SK-N-SH (cell line): Measurements from ENCODE around the gene SLC25A42. TPM values are rescaled to one million over a fixed set of nuclear protein-coding genes. Genes with fewer than 3 reads are reported as not detected.

Source experiments
- CTCF ChIA-PET: fragments of 300-600, 350-600 bp; formaldehyde crosslinking; extraction: SDS; loops from one replicate; lab custom pipeline; 2021; lab: Yijun Ruan, JAX
- POLR2A ChIA-PET: fragments of 350-600 bp; sonication (Branson Sonifier 250); formaldehyde crosslinking; extraction: SDS; loops from one replicate; lab custom pipeline; 2020; ENCODE audit warnings: antibody characterized with exemption, inconsistent platforms; lab: Yijun Ruan, JAX
- DNase-seq: peaks from one replicate; pipeline ENCODE4 v3.0.0; 2012
- H2AFZ ChIP-seq: fragments of 200-600 bp; sonication (generic); 2 replicates; pipeline ENCODE4 v1.8.1; 2016; ENCODE audit warnings: antibody characterized with exemption, mild to moderate bottlenecking, low read depth
- H3F3A ChIP-seq: fragments of 200-600 bp; sonication (generic); replicated peaks from 2 replicates; pipeline ENCODE3; 2016; ENCODE audit warnings: antibody characterized with exemption, mild to moderate bottlenecking; ENCODE audit not compliant: insufficient read depth
- H3K27ac ChIP-seq, 2 experiments: fragments of 200-500 bp in 1 of 2; fragments of 200-600 bp in 1 of 2; sonication (Bioruptor generic) in 1 of 2; sonication (generic), shearing (Covaris generic) in 1 of 2; 2 replicates each; pipeline versions ENCODE4 v1.5.1 to v1.6.1; 2014 to 2016; ENCODE audit warnings: low read depth in 2 of 2, inconsistent platforms in 1 of 2, low read length in 1 of 2, mild to moderate bottlenecking in 1 of 2, mixed read lengths in 1 of 2
- H3K27me3 ChIP-seq: fragments of 200-600 bp; sonication (generic), shearing (Covaris generic); 2 replicates; pipeline ENCODE4 v1.6.1; 2016; ENCODE audit warnings: mixed run types; ENCODE audit not compliant: insufficient read depth
- H3K36me3 ChIP-seq, 2 experiments: fragments of 200-500 bp in 1 of 2; fragments of 200-600 bp in 1 of 2; sonication (Bioruptor generic) in 1 of 2; sonication (generic) in 1 of 2; replicated peaks in 1 of 2; 2 replicates each; pipeline versions ENCODE3 to v1.5.1; 2014 to 2016; ENCODE audit warnings: low read length in 1 of 2, mild to moderate bottlenecking in 1 of 2; ENCODE audit not compliant: insufficient read depth in 2 of 2, control insufficient read depth in 1 of 2
- H3K4me1 ChIP-seq, 2 experiments: fragments of 200-500 bp in 1 of 2; fragments of 200-600 bp in 1 of 2; sonication (Bioruptor generic) in 1 of 2; sonication (generic), shearing (Covaris generic) in 1 of 2; 2 replicates each; pipeline versions ENCODE4 v1.5.1 to v1.6.1; 2014 to 2016; ENCODE audit warnings: low read depth in 1 of 2, low read length in 1 of 2, mixed run types in 1 of 2; ENCODE audit not compliant: insufficient read depth in 2 of 2, control insufficient read depth in 1 of 2
- H3K4me2 ChIP-seq: fragments of 200-600 bp; sonication (generic), shearing (Covaris generic); 2 replicates; pipeline ENCODE4 v1.6.1; 2017; ENCODE audit warnings: mixed run types
- H3K4me3 ChIP-seq, 2 experiments: fragments of 200-500 bp in 1 of 2; fragments of 200-600 bp in 1 of 2; sonication (Bioruptor generic) in 1 of 2; sonication (generic), shearing (Covaris generic) in 1 of 2; 2 replicates each; pipeline versions ENCODE4 v1.5.1 to v1.8.1; 2014 to 2016; ENCODE audit warnings: low read depth in 2 of 2, inconsistent platforms in 1 of 2, low read length in 1 of 2, mild to moderate bottlenecking in 1 of 2, mixed read lengths in 1 of 2, moderate library complexity in 1 of 2
- H3K79me2 ChIP-seq: fragments of 200-600 bp; sonication (generic); 2 replicates; pipeline ENCODE4 v1.8.1; 2017; ENCODE audit warnings: mild to moderate bottlenecking; ENCODE audit not compliant: insufficient read depth
- H3K9ac ChIP-seq: fragments of 200-600 bp; sonication (generic); 2 replicates; pipeline ENCODE4 v1.6.1; 2017; ENCODE audit warnings: mixed run types
- H3K9me2 ChIP-seq: fragments of 200-600 bp; sonication (generic); 2 replicates; pipeline ENCODE4 v1.6.1; 2017; ENCODE audit warnings: mixed run types
- H3K9me3 ChIP-seq: fragments of 200-600 bp; sonication (generic); 2 replicates; pipeline ENCODE4 v1.6.1; 2017; ENCODE audit warnings: mixed run types, mild to moderate bottlenecking, moderate library complexity
- H4K20me1 ChIP-seq: fragments of 200-600 bp; sonication (generic); 2 replicates; pipeline ENCODE4 v1.6.1; 2017; ENCODE audit warnings: mild to moderate bottlenecking, mixed run types; ENCODE audit not compliant: insufficient read depth
- CHD2 ChIP-seq: fragments of 150-350 bp; IDR thresholded peaks from 2 replicates; pipeline ENCODE4 v1.6.1; 2018; ENCODE audit warnings: low read length; ENCODE audit not compliant: partially characterized antibody
- EP300 ChIP-seq, 2 experiments: IDR thresholded peaks; 2 replicates each; pipeline versions ENCODE4 v1.4.0 to v1.6.1; 2012; ENCODE audit warnings: borderline replicate concordance in 1 of 2, low read depth in 1 of 2, low read length in 1 of 2
- FOXM1 ChIP-seq: IDR thresholded peaks from 2 replicates; pipeline ENCODE4 v1.4.0; 2012; ENCODE audit warnings: low read depth, mild to moderate bottlenecking
- GABPA ChIP-seq: IDR thresholded peaks from 2 replicates; pipeline ENCODE4 v1.4.0; 2012; ENCODE audit warnings: low read depth, mild to moderate bottlenecking
- GATA2 ChIP-seq: sonication (generic); formaldehyde crosslinking; IDR thresholded peaks from 2 replicates; pipeline ENCODE4 v1.5.0; 2020; ENCODE audit warnings: mild to moderate bottlenecking, missing genetic modification reagents
- IRF3 ChIP-seq: fragments of 150-350 bp; IDR thresholded peaks from 2 replicates; pipeline ENCODE4 v1.6.1; 2016; ENCODE audit warnings: mild to moderate bottlenecking, low read depth, low read length
- MAX ChIP-seq: IDR thresholded peaks from 2 replicates; pipeline ENCODE4 v1.4.0; 2012; ENCODE audit warnings: low read depth
- MXI1 ChIP-seq: IDR thresholded peaks from 2 replicates; pipeline ENCODE4 v1.6.1; 2012; ENCODE audit warnings: mild to moderate bottlenecking, low read depth, low read length, improper control_type of control experiment
- NFIC ChIP-seq: IDR thresholded peaks from 2 replicates; pipeline ENCODE4 v1.4.0; 2012; ENCODE audit warnings: borderline replicate concordance
- NRF1 ChIP-seq: IDR thresholded peaks from 2 replicates; pipeline ENCODE4 v1.6.1; 2012; ENCODE audit warnings: low read depth, mild to moderate bottlenecking, low read length
- RAD21 ChIP-seq: IDR thresholded peaks from 2 replicates; pipeline ENCODE4 v1.6.1; 2012; ENCODE audit warnings: mild to moderate bottlenecking, low read length
- RCOR1 ChIP-seq: fragments of 150-350 bp; IDR thresholded peaks from 2 replicates; pipeline ENCODE4 v1.6.1; 2017; ENCODE audit warnings: antibody characterized with exemption, low read length
- REST ChIP-seq: IDR thresholded peaks from 2 replicates; pipeline ENCODE4 v1.6.1; 2012; ENCODE audit warnings: mild to moderate bottlenecking, low read depth, low read length, moderate library complexity
- SIN3A ChIP-seq: IDR thresholded peaks from 2 replicates; pipeline ENCODE4 v1.6.1; 2012; ENCODE audit warnings: low read depth, mild to moderate bottlenecking, low read length, moderate library complexity, borderline replicate concordance
- TAF1 ChIP-seq: IDR thresholded peaks from 2 replicates; pipeline ENCODE4 v1.6.1; 2012; ENCODE audit warnings: low read depth, mild to moderate bottlenecking, low read length, moderate library complexity, borderline replicate concordance
- TCF12 ChIP-seq: IDR thresholded peaks from 2 replicates; pipeline ENCODE4 v1.4.0; 2012
- TEAD4 ChIP-seq: IDR thresholded peaks from 2 replicates; pipeline ENCODE4 v1.4.0; 2012; ENCODE audit warnings: mild to moderate bottlenecking, borderline replicate concordance; ENCODE audit not compliant: insufficient read depth
- USF2 ChIP-seq: fragments of 150-350 bp; IDR thresholded peaks from 2 replicates; pipeline ENCODE4 v1.6.1; 2017; ENCODE audit warnings: antibody characterized with exemption, low read length, low read depth, borderline replicate concordance
- ZBTB33 ChIP-seq: IDR thresholded peaks from 2 replicates; pipeline ENCODE4 v1.4.0; 2012; ENCODE audit warnings: low read depth, borderline replicate concordance
- WGBS: methylation state at CpG from one replicate; pipeline ENCODE4 v1.1.6; 2017; ENCODE audit warnings: low lambda C conversion rate; 5-methylcytosine and 5-hydroxymethylcytosine counted together
- polyA plus RNA-seq, 3 experiments: library from polyadenylated mRNA; depleted of rRNA; stranded (reverse); fragments of >200 nt; gene quantifications; 2 replicates each; pipeline ENCODE4 v1.2.3, GENCODE V29; 2012

The SLC25A42 gene
- polyA plus RNA-seq, 1 of the 3 experiments (the other 2 are of a cell fraction), result 6.1 TPM

- H3K4me3 ChIP-seq, result no peak overlapping the region
Observed at GRCh38 chr19:19057720-19058119, 6.1 kb upstream of the SLC25A42 start.

GRCh38 chr19:19059018-19059836 lies 4.6 kb upstream of the SLC25A42 start:
- Histone ChIP-seq H3K27ac (no peak overlapping the region), H3K27me3 (no peaks in the 10 kb centered on the region), H4K20me1 (no peaks in the 10 kb centered on the region), H2AFZ (no peak overlapping the region), H3K4me3 (no peak overlapping the region), H3K79me2 (no peaks in the 10 kb centered on the region), H3K9ac (no peak overlapping the region), H3K4me1 (peaks cover 5 to 6% of the 10 kb centered on the region in 2 experiments; a peak in 2 of 4 replicates), H3K9me2 (no peaks in the 10 kb centered on the region), H3K9me3 (no peaks in the 10 kb centered on the region), H3K4me2 (no peak overlapping the region), H3F3A (peaks cover 15% of the 10 kb centered on the region), H3K36me3 (peaks cover 0 to 26% of the 10 kb centered on the region in 2 experiments)
- no peak for DNase-seq
- ChIA-PET CTCF (interaction anchor here (0.6 kb wide), 1 partner anchor 11 kb away, joined by 3 read pairs; no protein-coding TSS in a partner anchor), POLR2A (no interaction called here)
- WGBS, result 90% methylated on average over 12 of the region's 17 CpGs
- TF ChIP-seq ZBTB33, result no peak
- TF ChIP-seq REST, result no peak
- no peak for TF ChIP-seq GATA2 (CRISPR knock-in tag)
- no peak for TF ChIP-seq NFIC
- TF ChIP-seq RCOR1, result no peak
- TF ChIP-seq MAX, result no peak
- TF ChIP-seq SIN3A, result no peak
- TF ChIP-seq TAF1, result no peak
- TF ChIP-seq IRF3, result no peak
- no peak for TF ChIP-seq NRF1
- TF ChIP-seq TCF12, result no peak
- TF ChIP-seq RAD21, result no peak
- no peak for TF ChIP-seq CHD2
- TF ChIP-seq FOXM1, result no peak

More at GRCh38 chr19:19057720-19058119, 6.1 kb upstream of the SLC25A42 start:
- no peak for DNase-seq
- Histone ChIP-seq H3K9me3 (no peaks in the 10 kb centered on the region), H3K4me1 (peaks cover 0 to 1% of the 10 kb centered on the region in 2 experiments; a peak in 1 of 4 replicates), H4K20me1 (no peaks in the 10 kb centered on the region), H2AFZ (no peak overlapping the region), H3F3A (peaks cover 10% of the 10 kb centered on the region), H3K9me2 (no peaks in the 10 kb centered on the region), H3K9ac (no peak overlapping the region), H3K27ac (no peak overlapping the region), H3K79me2 (no peaks in the 10 kb centered on the region), H3K27me3 (no peaks in the 10 kb centered on the region), H3K4me2 (no peak overlapping the region), H3K36me3 (peaks cover 0 to 32% of the 10 kb centered on the region in 2 experiments)
- CTCF ChIA-PET, result no interaction called here
- 94% methylated on average over 2 of the region's 7 CpGs for WGBS
- no peak for TF ChIP-seq EP300 (IDR thresholded peaks at IDR 0.05; ENCODE audit: borderline replicate concordance in 1 of 2, low read depth in 1 of 2, low read length in 1 of 2)
- TF ChIP-seq GABPA, result no peak
- TF ChIP-seq TEAD4, result no peak
- TF ChIP-seq MXI1, result no peak
- TF ChIP-seq USF2, result no peak
- POLR2A ChIA-PET, result no interaction called here
